ENCODE data around the gene TUBGCP2.

The TUBGCP2 gene

GRCh38 chr10:133329491-133330202 is 21.0 kb upstream of the TUBGCP2 start:
- H3K4me3 ChIP-seq (ENCODE audit: low read depth, low read length), result no peak overlapping the region
- TF ChIP-seq ZNF791 (tag by site-specific recombination; IDR thresholded peaks at IDR 0.05), result no peak
- peak; percentile 47; the same call in 1 of the 2 replicates for TF ChIP-seq KLF9 (tag by site-specific recombination; IDR thresholded peaks at IDR 0.05; ENCODE audit: low read depth)
- TF ChIP-seq KLF10 (tag by site-specific recombination; IDR thresholded peaks at IDR 0.05), result peak; percentile 58; the same call in 1 of the 2 replicates
- no peak for TF ChIP-seq ZNF394 (tag by site-specific recombination; IDR thresholded peaks at IDR 0.05; ENCODE audit: borderline replicate concordance)
- TF ChIP-seq OVOL3 (tag by site-specific recombination; IDR thresholded peaks at IDR 0.05), result no peak
- no peak for TF ChIP-seq ZNF221 (tag by site-specific recombination; IDR thresholded peaks at IDR 0.05; ENCODE audit: borderline replicate concordance)
- TF ChIP-seq GLI4 (tag by site-specific recombination; IDR thresholded peaks at IDR 0.05), result no peak
- TF ChIP-seq ZNF580 (tag by site-specific recombination; IDR thresholded peaks at IDR 0.05), result no peak
- TF ChIP-seq ZBTB26 (tag by site-specific recombination; optimal IDR thresholded peaks at IDR 0.05), result peak; percentile 50
- TF ChIP-seq ZNF449 (tag by site-specific recombination; IDR thresholded peaks at IDR 0.05), result no peak
- TF ChIP-seq ZSCAN18 (tag by site-specific recombination; IDR thresholded peaks at IDR 0.05), result no peak
- TF ChIP-seq ZNF157 (tag by site-specific recombination; IDR thresholded peaks at IDR 0.05), result no peak
- peak; percentile 78; the same call in 1 of the 2 replicates for TF ChIP-seq ZSCAN30 (tag by site-specific recombination; IDR thresholded peaks at IDR 0.05)
- peak; percentile 51; the same call in 1 of the 2 replicates for TF ChIP-seq KLF1 (tag by site-specific recombination; IDR thresholded peaks at IDR 0.05)
- TF ChIP-seq ZNF549 (tag by site-specific recombination; IDR thresholded peaks at IDR 0.05), result no peak
- TF ChIP-seq RBAK (tag by site-specific recombination; IDR thresholded peaks at IDR 0.05), result no peak
- peak; percentile 90 for TF ChIP-seq ZNF423 (tag by site-specific recombination; IDR thresholded peaks at IDR 0.05)
- no peak for TF ChIP-seq ZNF366 (tag by site-specific recombination; conservative IDR thresholded peaks at IDR 0.05)
- TF ChIP-seq ZNF692 (tag by site-specific recombination; IDR thresholded peaks at IDR 0.05), result peak; percentile 97
- TF ChIP-seq ZIC2 (tag by site-specific recombination; IDR thresholded peaks at IDR 0.05), result peak; percentile 86
- no peak for TF ChIP-seq ZNF48 (tag by site-specific recombination; IDR thresholded peaks at IDR 0.05)
- no peak for TF ChIP-seq ZNF830 (tag by site-specific recombination; IDR thresholded peaks at IDR 0.05; ENCODE audit: low read depth)
- no peak; the same call in 1 of the 2 replicates for TF ChIP-seq ZNF391 (tag by site-specific recombination; IDR thresholded peaks at IDR 0.05; ENCODE audit: borderline replicate concordance, low read depth)
- TF ChIP-seq ZNF302 (tag by site-specific recombination; IDR thresholded peaks at IDR 0.05; ENCODE audit: low read depth), result no peak
- TF ChIP-seq ZNF146 (tag by site-specific recombination; IDR thresholded peaks at IDR 0.05), result no peak
- TF ChIP-seq ZNF292 (tag by site-specific recombination; IDR thresholded peaks at IDR 0.05; ENCODE audit: borderline replicate concordance, low read depth), result no peak
- TF ChIP-seq ZNF488 (tag by site-specific recombination; IDR thresholded peaks at IDR 0.05), result no peak

More at GRCh38 chr10:133329491-133330202, 21.0 kb upstream of the TUBGCP2 start:
- Histone ChIP-seq H3K9me3 (ENCODE audit: control insufficient read depth, insufficient read depth, low read depth, low read length) (no peaks in the 10 kb centered on the region), H3K27ac (ENCODE audit: extremely low read depth, low read depth, low read length) (no peak overlapping the region), H3K36me3 (ENCODE audit: control insufficient read depth in 2 of 2, insufficient read depth in 1 of 2, low read length in 2 of 2) (no peaks in the 10 kb centered on the region), H3K4me1 (ENCODE audit: control insufficient read depth, insufficient read depth, low read length) (peaks cover 11% of the 10 kb centered on the region)
- CTCF ChIA-PET, result interaction anchor here (0.6 to 2.6 kb wide), 44 partner anchors 9 to 1060 kb away, joined by 3 to 27 read pairs (median 4); partner anchors contain the start of gene PRAP1
- POLR2A ChIA-PET, result interaction anchor here (0.6 to 1.1 kb wide), 3 partner anchors 22 to 73 kb away, joined by 3 to 5 read pairs (median 5); partner anchors contain the start of gene ECHS1

Data from HEK293 (cell line).